Effector memory CD4-positive, alpha-beta T cell (primary cell): Measurements from ENCODE around the gene S100P.

Experiments used
- DNase-seq, 3 donors: peaks; one replicate each; pipeline ENCODE4 v3.0.0-alpha.2; 2020
- H3K27ac ChIP-seq: 2 replicates; pipeline ENCODE4 v1.7.0; 2013; ENCODE audit warnings: mild to moderate bottlenecking, low read length, moderate library complexity; ENCODE audit not compliant: insufficient read depth, poor library complexity, severe bottlenecking
- H3K27me3 ChIP-seq: replicated peaks from 2 replicates; pipeline ENCODE4 v1.7.0; 2013; ENCODE audit warnings: mild to moderate bottlenecking, low read length; ENCODE audit not compliant: insufficient read depth, control insufficient read depth, poor library complexity, severe bottlenecking
- H3K36me3 ChIP-seq: 2 replicates; pipeline ENCODE4 v1.7.0; 2013; ENCODE audit warnings: mild to moderate bottlenecking, low read length, moderate library complexity; ENCODE audit not compliant: control insufficient read depth, insufficient read depth
- H3K4me1 ChIP-seq: 2 replicates; pipeline ENCODE4 v1.7.0; 2013; ENCODE audit warnings: low read length, mild to moderate bottlenecking; ENCODE audit not compliant: control insufficient read depth, insufficient read depth, poor library complexity, severe bottlenecking
- H3K4me3 ChIP-seq: 2 replicates; pipeline ENCODE4 v1.7.0; 2013; ENCODE audit warnings: low read length, low read depth, mild to moderate bottlenecking; ENCODE audit not compliant: insufficient read depth, poor library complexity, severe bottlenecking
- H3K9me3 ChIP-seq: 2 replicates; pipeline ENCODE4 v1.7.0; 2013; ENCODE audit warnings: mild to moderate bottlenecking, low read length, moderate library complexity; ENCODE audit not compliant: control insufficient read depth

The S100P gene

DNA sequence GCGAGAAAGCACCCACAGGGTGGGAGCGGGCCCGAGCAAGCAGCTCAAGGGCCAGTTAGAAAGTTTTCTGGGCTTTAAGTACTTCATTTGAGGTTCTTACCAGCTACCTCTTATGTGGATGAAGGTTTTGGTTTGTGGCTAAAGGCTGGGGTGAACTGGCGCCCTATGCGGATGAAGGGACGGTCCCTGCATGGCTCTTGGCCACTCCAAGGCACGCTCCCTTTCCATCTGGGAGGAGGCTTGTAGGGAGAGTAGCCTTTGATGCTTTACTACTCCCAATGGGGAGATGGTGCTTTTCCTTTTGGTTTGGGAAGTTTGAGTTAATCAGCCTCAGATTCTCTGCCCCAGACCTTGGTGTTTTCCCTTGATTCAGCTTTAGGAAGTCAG, 35.5 kb upstream of the S100P start:
- H3K27ac ChIP-seq: peak overlapping the region; percentile 5
- H3K4me3 ChIP-seq: peak overlapping the region; percentile 45

DNA sequence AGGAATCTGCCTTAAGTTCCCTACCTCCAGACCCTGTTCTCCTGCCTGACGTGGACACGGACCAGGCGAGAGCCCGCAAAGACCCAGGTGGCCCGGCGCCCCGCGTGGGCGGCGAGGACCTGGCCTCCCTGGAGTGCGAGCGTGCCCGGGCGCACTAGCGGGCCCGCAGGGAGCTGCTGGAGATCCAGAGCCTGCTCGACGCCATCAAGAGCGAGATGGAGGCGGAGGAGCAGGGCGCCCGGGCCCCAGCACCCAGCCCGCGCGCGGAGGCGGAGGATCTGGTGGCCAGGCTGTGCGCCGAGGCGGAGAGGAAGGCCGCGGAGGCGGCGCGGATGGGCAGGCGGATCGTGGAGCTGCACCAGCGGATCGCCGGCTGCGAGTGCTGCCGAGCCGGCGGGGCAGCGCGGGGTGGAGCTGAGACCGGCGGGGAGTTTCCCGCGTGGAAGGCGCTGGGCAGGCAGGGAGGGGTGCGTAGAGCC, 35.0 kb upstream of the S100P start:
- Histone ChIP-seq H3K4me1 (peaks cover 10% of the 10 kb centered on the region), H3K27ac (peak overlapping the region; percentile 5), H3K27me3 (no peaks in the 10 kb centered on the region), H3K36me3 (no peaks in the 10 kb centered on the region), H3K9me3 (no peaks in the 10 kb centered on the region), H3K4me3 (peak overlapping the region; percentile 45)
- peak; percentile 37 to 45 (median 38) for DNase-seq

More for the DNA sequence above, 35.5 kb upstream of the S100P start:
- no peak for DNase-seq
- no peaks in the 10 kb centered on the region for H3K9me3 ChIP-seq
- peaks cover 10% of the 10 kb centered on the region for H3K4me1 ChIP-seq
- H3K27me3 ChIP-seq: no peaks in the 10 kb centered on the region
- H3K36me3 ChIP-seq: no peaks in the 10 kb centered on the region

DNA sequence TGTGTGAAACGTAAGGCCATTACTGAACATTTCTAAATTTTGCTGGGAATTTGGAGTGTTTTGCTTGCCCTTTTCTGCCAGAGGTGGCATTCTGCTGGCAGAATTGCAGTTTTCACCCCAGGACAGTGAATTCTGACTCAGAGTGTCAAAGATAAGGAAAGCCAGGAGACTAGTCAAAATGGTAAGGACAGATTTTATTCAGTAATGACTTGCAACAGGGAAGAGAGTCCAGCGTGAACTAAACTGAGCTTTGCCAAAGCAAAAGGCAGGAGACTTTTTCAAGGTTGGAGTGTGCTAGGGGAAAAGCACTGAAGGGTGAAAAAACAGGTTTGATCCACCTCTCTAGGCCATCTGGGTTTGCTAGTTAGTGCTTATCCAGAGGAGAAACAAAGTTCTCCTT, 33.8 kb upstream of the S100P start:
- Histone ChIP-seq H3K27ac (no peak overlapping the region), H3K4me1 (peaks cover 18% of the 10 kb centered on the region), H3K9me3 (no peaks in the 10 kb centered on the region), H3K4me3 (no peak overlapping the region), H3K36me3 (no peaks in the 10 kb centered on the region), H3K27me3 (no peaks in the 10 kb centered on the region)
- DNase-seq: no peak

DNA sequence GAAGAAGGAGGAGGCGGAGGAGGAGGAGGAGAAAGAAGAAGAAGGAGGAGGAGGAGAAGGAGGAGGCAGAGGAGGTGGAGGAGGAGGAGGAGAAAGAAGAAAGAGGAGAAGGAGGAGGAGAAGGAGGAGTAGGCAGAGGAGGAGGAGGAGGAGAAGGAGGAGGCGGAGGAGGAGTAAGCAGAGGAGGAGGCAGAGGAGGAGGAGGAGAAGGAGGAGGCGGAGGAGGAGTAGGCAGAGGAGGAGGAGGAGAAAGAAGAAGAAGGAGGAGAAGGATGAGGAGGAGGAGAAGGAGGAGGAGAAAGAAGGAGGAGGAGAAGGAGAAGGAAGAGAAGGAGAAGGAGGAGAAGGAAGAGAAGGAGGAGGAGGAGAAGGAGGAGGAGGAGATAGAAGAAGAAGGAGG, 33.2 kb upstream of the S100P start:
- Histone ChIP-seq H3K9me3 (no peaks in the 10 kb centered on the region), H3K27me3 (no peaks in the 10 kb centered on the region), H3K4me3 (no peak overlapping the region), H3K4me1 (peaks cover 19% of the 10 kb centered on the region), H3K27ac (no peak overlapping the region), H3K36me3 (no peaks in the 10 kb centered on the region)
- DNase-seq: no peak

DNA sequence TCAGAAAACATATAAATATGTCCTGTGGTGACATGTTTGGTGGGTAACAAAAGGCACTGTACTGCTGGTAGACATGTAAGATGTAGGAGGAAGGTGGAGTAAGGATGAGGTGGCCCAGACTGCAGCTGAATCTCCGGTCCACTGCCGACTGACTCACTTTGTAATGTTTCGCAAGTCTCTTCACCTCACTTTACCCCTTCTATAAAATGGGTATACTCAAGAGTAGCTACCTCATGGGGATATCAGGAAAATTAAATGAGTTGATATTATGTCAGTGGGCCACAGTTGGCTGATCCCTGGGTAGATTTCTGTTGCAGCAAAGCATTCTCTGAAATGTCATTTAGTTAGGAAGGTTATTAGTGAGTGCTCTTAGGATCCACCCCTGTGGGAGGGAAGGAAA, 31.1 kb upstream of the S100P start:
- Histone ChIP-seq H3K36me3 (no peaks in the 10 kb centered on the region), H3K9me3 (no peaks in the 10 kb centered on the region), H3K4me3 (no peak overlapping the region), H3K27me3 (no peaks in the 10 kb centered on the region), H3K27ac (no peak overlapping the region), H3K4me1 (peaks cover 19% of the 10 kb centered on the region)
- no peak for DNase-seq

DNA sequence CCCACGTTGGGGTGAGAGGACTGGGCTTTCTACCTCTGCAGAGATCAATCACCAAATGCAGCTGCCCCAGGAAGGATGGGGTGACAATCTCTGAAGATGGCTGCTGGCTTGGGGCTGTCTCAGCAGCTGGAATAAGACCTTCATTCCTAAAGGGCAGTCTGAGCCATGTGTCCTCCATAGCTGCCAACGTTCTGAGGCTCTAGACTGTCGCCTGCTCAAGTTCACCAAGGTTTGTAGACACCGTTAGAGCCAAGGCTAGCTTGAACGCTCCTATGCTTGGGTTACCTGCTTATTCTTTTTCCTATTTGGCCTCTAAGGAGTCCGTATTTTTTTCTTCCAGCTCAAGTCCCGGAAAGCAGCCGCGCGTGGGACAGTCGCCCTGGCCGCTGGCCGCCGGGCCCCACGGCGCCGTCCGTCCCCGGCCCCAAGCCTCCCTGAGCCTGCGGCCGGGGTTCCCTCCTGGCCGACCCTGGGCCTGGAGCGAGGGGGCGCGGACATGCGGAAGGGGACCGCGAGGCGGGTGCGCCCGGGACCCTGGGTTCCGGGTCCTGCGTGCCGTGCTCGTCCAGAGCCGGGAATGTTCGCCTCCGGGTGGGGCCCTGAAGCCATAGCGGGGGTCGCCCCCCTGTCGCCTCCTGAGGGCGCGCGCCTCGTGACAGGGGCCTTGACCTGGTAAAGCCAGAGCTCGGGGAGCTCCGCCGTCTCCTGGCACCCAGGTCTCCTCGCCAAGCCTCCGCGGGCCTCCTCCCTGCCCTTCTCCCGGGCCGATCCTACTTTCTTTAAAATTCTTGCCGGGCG, 29.9 kb upstream of the S100P start:
- Histone ChIP-seq H3K4me3 (peak overlapping the region; percentile 52), H3K27me3 (no peaks in the 10 kb centered on the region), H3K36me3 (no peaks in the 10 kb centered on the region), H3K9me3 (no peaks in the 10 kb centered on the region), H3K4me1 (peaks cover 13% of the 10 kb centered on the region), H3K27ac (no peak overlapping the region)
- no peak for DNase-seq

DNA sequence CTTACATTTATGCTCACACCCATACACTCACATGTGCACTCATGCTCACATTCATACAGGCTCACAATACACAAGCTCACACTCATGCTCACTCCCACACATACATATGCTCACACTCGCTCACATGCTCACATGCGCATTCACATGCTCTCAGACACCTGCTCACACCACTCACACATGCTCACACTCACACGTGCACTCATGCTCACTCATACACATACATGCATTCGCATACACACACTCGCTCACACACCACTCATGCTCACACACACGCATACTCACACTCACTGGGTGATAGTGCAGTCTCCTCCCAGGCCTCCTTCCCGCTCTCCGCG, 28.4 kb upstream of the S100P start:
- Histone ChIP-seq H3K27ac (no peak overlapping the region), H3K9me3 (no peaks in the 10 kb centered on the region), H3K27me3 (no peaks in the 10 kb centered on the region), H3K4me1 (peaks cover 9% of the 10 kb centered on the region), H3K4me3 (no peak overlapping the region), H3K36me3 (no peaks in the 10 kb centered on the region)
- DNase-seq: no peak

DNA sequence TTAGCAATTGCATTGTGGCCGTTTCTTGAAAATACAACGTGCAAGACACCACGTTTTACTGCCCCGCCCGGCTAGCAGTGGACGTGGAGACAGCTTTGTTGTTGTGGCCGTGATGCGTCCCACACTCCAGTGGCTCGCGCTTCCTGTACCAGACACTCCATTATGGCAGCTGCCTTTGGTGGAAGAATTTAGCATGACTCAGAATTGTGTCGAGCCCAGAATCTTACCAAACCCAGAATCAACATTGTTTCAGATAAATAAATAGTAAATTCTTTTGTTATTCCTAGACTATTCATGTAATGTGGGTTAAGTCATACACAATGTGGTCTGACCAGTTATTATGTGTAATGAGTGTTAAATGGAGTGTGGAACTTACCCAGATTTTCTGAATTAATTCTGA, 25.3 kb upstream of the S100P start:
- H3K36me3 ChIP-seq: no peaks in the 10 kb centered on the region
- no peak overlapping the region for H3K27ac ChIP-seq
- H3K27me3 ChIP-seq: no peaks in the 10 kb centered on the region
- H3K4me1 ChIP-seq: peaks cover 9% of the 10 kb centered on the region
- no peak for DNase-seq
- no peak overlapping the region for H3K4me3 ChIP-seq
- no peaks in the 10 kb centered on the region for H3K9me3 ChIP-seq

DNA sequence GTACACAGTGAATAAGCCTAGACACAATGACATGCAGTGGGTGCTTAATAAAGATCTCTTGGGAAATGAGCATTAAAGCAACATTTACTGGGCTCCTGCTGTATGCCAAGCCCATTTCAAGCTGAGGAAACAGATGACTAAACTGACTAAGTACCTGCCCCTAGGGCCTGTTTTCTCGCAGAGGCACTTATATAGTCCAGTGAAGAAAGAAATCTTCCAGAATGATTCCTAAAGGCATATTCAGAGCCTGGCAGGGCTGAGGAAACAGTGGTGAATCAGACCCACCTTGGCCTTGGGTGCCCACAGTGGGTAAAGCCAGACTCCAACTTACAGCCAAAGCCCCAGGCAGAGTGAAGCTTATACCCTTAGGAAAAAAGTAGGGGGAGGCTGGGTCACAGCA, 22.0 kb upstream of the S100P start:
- Histone ChIP-seq H3K9me3 (no peaks in the 10 kb centered on the region), H3K27me3 (no peaks in the 10 kb centered on the region), H3K27ac (no peak overlapping the region), H3K36me3 (peaks cover 3% of the 10 kb centered on the region), H3K4me1 (peaks cover 19% of the 10 kb centered on the region), H3K4me3 (no peak overlapping the region)
- no peak for DNase-seq

DNA sequence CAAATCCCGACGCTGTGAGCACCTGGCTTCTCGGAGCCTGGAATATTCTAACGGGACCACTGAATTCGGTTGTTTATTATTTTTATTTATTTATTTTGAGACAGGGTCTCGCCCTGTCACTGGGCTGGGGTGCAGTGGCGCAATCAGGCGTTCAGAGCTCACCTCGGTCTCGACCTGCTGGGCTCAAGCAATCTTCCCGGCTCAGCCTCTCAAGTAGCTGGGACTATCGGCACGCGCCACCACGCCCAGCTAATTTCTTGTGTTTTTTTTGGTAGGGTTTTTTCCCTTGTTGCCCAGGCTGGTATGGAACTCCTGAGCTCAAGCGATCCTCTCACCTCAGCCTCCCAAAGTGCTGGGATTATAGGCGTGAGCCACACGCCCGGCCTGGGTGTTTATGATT, 21.5 kb upstream of the S100P start:
- H3K9me3 ChIP-seq: no peaks in the 10 kb centered on the region
- H3K27me3 ChIP-seq: no peaks in the 10 kb centered on the region
- H3K4me1 ChIP-seq: peaks cover 24% of the 10 kb centered on the region
- peaks cover 3% of the 10 kb centered on the region for H3K36me3 ChIP-seq
- no peak for DNase-seq
- no peak overlapping the region for H3K4me3 ChIP-seq
- no peak overlapping the region for H3K27ac ChIP-seq
